Stimulated activated naive B cell treated with anti-CD40 and anti-IgM and Interleukin-4, amounts not matched to agents 10 μg/mL and 1 μg/mL and 100 μg/mL, for 72 hours (primary cell): ENCODE data around the gene MYT1.
"Not testable (repeated sequence)": the region's sequence is repeated elsewhere in the genome, so short reads cannot be mapped to it uniquely, and the experiment has no call there.

Experiments used
- ATAC-seq, 2 donors: fragments of 150-1000 bp; cut with Tn5 transposase; replicated peaks; 2 replicates each; pipeline ENCODE4 v1.10.0; 2021; ENCODE audit warnings: moderate library complexity in 1 of 2
- DNase-seq: peaks from one replicate; pipeline ENCODE4 v3.0.0; 2021
- H3K27ac Mint-ChIP-seq: one replicate; pipeline ENCODE4 v1.8.0; 2022; ENCODE audit warnings: mild to moderate bottlenecking, mixed read lengths
- H3K27me3 Mint-ChIP-seq, 2 donors: one replicate each; pipeline ENCODE4 v1.8.0; 2022; ENCODE audit warnings: mixed read lengths in 2 of 2
- H3K36me3 Mint-ChIP-seq, 2 donors: one replicate each; pipeline ENCODE4 v1.8.0; 2022; ENCODE audit warnings: mixed read lengths in 2 of 2, mild to moderate bottlenecking in 1 of 2
- H3K4me1 Mint-ChIP-seq, 2 donors: one replicate each; pipeline ENCODE4 v1.8.0; 2022; ENCODE audit warnings: mixed read lengths in 2 of 2, mild to moderate bottlenecking in 1 of 2
- H3K4me3 Mint-ChIP-seq, 2 donors: one replicate each; pipeline ENCODE4 v1.8.0; 2022; ENCODE audit warnings: mild to moderate bottlenecking in 2 of 2, mixed read lengths in 2 of 2, moderate library complexity in 1 of 2
- H3K9me3 Mint-ChIP-seq, 2 donors: one replicate each; pipeline ENCODE4 v1.8.0; 2022; ENCODE audit warnings: mixed read lengths in 2 of 2, mild to moderate bottlenecking in 1 of 2

MYT1 gene

DNA sequence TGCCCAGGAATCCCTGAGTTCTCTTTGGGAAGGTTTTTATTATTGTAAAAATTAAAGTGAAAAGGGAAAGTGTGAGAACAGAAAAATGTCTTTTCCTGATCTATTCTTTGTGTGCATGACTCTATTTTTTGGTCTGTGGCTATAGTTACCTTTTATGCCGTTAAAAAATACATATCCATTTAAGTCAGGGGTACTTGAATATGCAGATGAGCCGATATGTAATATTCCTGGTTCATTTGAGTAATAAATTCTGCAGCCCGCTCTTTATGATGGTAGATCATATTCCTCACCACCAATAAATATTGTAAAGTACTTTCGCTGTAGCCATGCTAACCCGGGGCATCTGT is 503 bp upstream of the MYT1 start:
- peaks cover 83 to 95% of the 10 kb centered on the region in 2 donors for H3K27me3 Mint-ChIP-seq
- no peaks in the 10 kb centered on the region for H3K36me3 Mint-ChIP-seq
- DNase-seq = no peak
- H3K4me3 Mint-ChIP-seq = no peak overlapping the region
- no peak for ATAC-seq
- peaks cover 3 to 9% of the 10 kb centered on the region in 2 donors for H3K4me1 Mint-ChIP-seq
- no peak overlapping the region for H3K27ac Mint-ChIP-seq
- H3K9me3 Mint-ChIP-seq = no peaks in the 10 kb centered on the region

DNA sequence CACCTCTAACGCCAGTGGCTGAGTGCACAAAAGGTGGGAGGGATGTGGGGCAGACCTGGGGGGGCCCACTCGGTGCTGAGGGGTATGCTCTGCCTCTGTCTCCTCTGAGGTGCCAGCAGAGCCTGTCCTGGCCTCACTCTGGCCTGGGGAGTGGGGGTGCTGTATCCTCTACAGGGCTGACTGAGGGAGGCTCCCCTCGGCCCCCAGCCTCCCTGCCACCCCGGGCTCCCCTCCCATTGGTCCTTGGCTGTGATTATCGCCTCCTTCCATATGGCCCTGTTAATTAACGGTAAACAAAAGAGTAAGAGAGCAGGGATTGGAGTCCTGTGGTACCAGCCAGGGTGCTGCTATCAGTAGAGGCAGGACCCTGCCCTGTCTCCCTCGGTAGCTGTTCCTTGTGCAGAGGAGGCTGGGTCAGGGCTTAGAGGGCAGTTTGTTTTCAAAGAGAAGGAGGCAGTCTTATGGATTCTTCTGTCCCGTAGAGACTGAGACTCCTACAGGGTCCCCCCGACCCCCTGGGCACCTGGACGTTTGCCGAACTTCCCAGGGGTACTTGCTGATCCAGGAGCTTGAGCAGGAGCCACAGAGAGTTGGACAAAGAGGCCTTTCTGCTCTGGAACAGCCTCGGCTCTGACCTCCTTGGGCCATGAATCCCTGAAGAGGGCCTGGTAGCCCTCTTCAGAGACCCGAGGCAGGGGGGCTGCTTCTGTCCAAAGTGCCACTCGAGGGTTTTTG is 1.8 kb downstream of the MYT1 start:
- peaks cover 5 to 9% of the 10 kb centered on the region in 2 donors for H3K4me1 Mint-ChIP-seq
- no peak overlapping the region for H3K27ac Mint-ChIP-seq
- no peaks in the 10 kb centered on the region for H3K9me3 Mint-ChIP-seq
- H3K27me3 Mint-ChIP-seq = peaks cover 68 to 73% of the 10 kb centered on the region in 2 donors
- no peak for DNase-seq
- no peaks in the 10 kb centered on the region for H3K36me3 Mint-ChIP-seq
- H3K4me3 Mint-ChIP-seq = no peak overlapping the region
- no peak for ATAC-seq

DNA sequence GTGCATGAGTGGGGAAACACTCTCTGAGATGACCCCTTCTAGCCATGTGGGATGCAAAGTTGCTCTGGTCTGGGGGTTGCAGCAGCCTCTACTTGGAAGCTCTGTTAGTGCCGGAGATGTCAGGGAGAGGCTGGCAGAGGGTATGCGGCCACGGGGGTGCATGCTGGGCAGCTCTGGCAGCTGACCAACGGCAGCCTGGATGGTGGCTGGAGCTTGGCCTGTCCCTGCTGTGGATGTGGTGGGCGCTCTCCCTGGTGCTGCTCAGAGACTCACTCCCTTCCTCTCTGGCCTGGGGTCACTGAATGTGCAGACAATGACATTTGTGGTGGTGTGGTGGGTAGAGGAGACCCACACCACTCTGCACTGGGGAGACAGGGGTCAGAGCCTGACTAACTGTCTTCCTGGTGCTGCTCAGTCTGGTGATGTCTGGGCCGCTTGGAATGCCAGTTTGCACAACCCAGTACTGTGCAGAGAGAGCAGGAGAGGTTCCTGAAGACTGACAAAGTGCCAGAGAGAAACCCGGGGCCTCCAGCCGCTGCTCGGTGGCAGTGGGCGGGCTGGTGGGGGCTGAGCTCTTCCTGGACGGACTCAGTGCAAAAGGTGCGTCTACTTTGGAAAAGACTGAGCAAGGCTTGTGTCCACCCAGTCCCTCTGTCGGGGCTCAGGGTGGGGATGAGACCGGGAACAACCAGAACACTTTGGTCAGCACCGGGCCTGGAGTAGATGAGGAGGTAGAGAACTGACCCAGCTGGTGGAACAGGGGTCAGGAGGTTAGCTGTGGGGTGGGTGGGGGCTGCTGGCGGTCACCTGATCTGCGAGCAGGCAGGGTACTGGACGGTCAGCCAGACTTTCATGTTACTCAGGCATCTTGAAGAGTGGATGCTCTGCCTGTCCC is 2.7 kb downstream of the MYT1 start:
- DNase-seq (no peak), ATAC-seq (no peak)
- Mint-ChIP-seq H3K27ac (no peak overlapping the region), H3K4me3 (no peak overlapping the region), H3K27me3 (peaks cover 59 to 63% of the 10 kb centered on the region in 2 donors), H3K4me1 (peaks cover 3 to 6% of the 10 kb centered on the region in 2 donors), H3K9me3 (no peaks in the 10 kb centered on the region), H3K36me3 (no peaks in the 10 kb centered on the region)

DNA sequence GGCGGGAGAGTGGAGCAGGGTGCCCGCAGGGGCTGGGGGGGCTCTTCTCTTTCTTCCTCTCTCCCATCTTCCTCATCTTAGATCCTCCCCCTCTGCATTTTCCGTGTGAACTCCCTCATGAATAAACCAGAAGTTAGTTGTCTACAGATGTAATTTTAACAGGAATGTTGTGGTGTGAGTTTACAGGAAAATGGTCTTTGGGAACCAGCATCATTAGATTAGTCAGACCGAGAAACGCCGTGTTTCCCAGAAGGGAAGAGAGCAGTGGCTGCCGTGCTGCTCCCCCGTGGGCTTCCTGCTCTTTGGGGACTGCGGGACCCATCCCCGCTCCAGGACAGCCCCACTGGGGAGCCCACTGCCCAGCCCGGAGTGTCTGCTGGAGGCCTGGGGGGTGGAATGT is 3.4 kb downstream of the MYT1 start:
- Mint-ChIP-seq H3K36me3 (no peaks in the 10 kb centered on the region), H3K4me1 (peaks cover 0 to 3% of the 10 kb centered on the region in 2 donors), H3K27me3 (peaks cover 56% of the 10 kb centered on the region in 2 donors), H3K9me3 (no peaks in the 10 kb centered on the region), H3K4me3 (no peak overlapping the region), H3K27ac (no peak overlapping the region)
- no peak for ATAC-seq
- no peak for DNase-seq

DNA sequence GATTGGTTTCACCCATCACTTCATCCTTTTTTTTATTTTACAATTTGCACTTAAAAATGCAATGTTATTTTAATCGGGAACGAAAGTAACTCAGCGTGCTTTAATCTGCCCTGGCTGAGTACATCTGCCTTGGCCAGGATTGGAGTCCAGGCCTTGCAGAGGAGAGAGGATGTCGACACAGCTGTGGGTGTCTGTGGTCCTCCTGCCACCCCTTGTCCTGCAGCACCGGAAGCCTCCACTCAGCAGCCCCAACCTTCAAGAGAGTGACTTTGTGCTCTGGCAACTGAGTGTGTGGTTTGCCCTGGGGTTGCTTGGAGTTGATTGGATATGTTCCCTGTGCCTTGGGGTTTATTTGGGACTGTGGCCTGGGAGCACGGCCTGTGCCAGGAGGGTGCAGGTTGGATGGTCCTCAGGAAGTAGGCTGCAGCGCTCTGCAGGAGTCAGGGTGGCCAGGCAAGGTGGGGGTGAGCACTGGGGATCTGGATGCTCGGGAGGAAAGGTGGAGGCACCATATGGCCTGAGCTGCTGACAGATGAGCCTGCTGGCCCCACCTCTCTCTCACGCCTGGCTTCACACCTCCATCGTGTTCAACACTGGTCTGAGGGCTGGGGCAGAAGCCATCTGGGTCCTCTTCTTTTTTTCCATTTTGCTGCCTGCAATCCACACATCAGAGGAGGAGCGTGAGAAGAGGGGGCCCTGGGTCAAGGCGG is 4.3 kb downstream of the MYT1 start:
- ATAC-seq (no peak), DNase-seq (no peak)
- Mint-ChIP-seq H3K27ac (no peak overlapping the region), H3K4me3 (no peak overlapping the region), H3K4me1 (peaks cover 0 to 3% of the 10 kb centered on the region in 2 donors), H3K27me3 (peaks cover 59% of the 10 kb centered on the region in 2 donors), H3K36me3 (no peaks in the 10 kb centered on the region), H3K9me3 (no peaks in the 10 kb centered on the region)

DNA sequence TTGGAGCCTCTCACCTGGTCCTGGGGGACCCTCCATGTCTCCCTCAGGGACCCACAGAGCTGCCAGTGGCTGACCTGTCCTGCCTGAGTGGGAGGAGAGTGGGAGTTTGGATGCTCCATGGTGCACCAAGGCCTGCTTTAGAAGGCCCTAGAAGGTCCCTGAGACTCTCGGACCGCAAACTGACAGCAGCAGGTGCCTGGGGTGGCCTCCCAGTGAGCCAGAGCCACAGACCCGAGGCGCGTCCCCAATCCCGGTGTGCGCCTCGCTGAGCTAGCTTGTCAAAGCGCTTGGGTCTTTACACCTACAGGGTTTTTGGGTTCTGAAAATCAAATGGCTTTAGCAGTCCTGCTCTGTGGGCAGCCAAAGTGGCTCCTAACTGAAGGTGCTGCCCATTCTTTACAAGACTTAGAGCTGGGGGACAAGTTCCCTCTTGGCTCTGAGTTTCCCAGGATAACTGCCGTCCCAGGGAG is 4.9 kb downstream of the MYT1 start:
- H3K9me3 Mint-ChIP-seq = no peaks in the 10 kb centered on the region
- no peak for DNase-seq
- H3K36me3 Mint-ChIP-seq = no peaks in the 10 kb centered on the region
- no peak overlapping the region for H3K4me3 Mint-ChIP-seq
- ATAC-seq = no peak
- H3K27me3 Mint-ChIP-seq = peaks cover 55% of the 10 kb centered on the region in 2 donors
- H3K27ac Mint-ChIP-seq = no peak overlapping the region
- peaks cover 0 to 3% of the 10 kb centered on the region in 2 donors for H3K4me1 Mint-ChIP-seq

DNA sequence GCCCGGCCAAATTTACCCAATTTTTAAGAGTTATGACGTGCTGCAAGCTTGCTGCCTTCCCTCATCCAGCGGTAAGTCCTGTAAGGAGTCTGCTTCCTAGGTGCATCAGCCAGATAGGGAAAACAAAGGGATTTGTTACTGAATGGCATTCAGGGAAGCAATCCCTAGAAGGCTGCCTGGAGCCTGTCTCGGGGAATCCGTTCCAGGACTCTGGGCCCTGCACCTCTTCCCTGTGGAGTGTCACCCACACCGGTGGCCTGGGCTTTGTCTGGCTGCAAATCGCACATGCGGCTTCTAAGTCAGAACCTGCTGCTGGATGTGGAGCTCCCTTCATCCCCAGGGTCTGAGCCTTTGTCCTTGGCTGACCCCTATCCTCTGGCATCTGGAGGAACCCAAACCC is 7.0 kb downstream of the MYT1 start:
- Mint-ChIP-seq H3K9me3 (no peaks in the 10 kb centered on the region), H3K27ac (no peak overlapping the region), H3K36me3 (no peaks in the 10 kb centered on the region), H3K27me3 (peaks cover 36 to 43% of the 10 kb centered on the region in 2 donors), H3K4me3 (no peak overlapping the region), H3K4me1 (peaks cover 0 to 3% of the 10 kb centered on the region in 2 donors)
- no peak for ATAC-seq
- no peak for DNase-seq

DNA sequence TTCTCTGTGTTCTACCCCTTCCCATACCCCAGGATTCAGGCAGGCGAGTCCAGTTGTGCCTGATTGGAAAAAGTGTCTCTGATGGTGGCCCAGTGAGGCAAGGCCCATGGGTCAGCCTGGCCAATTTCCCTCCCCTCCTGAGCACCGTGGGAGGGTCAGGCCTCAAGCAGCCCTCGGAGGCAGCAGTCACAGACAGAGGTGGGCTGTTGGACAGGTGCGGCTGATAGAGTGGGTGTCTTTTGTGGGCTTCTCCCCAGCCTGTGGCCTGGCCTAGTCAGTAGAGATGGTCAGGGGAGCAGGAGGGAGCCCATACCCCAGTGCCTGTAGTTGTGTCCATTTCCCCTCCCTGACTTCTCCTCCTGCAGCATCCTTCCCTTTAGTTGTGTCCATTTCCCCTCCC is 8.9 kb downstream of the MYT1 start:
- no peaks in the 10 kb centered on the region for H3K9me3 Mint-ChIP-seq
- no peak for ATAC-seq
- H3K4me1 Mint-ChIP-seq = peaks cover 5% of the 10 kb centered on the region in 2 donors
- H3K4me3 Mint-ChIP-seq = no peak overlapping the region
- peaks cover 29 to 32% of the 10 kb centered on the region in 2 donors for H3K27me3 Mint-ChIP-seq
- no peak for DNase-seq
- no peaks in the 10 kb centered on the region for H3K36me3 Mint-ChIP-seq
- no peak overlapping the region for H3K27ac Mint-ChIP-seq

DNA sequence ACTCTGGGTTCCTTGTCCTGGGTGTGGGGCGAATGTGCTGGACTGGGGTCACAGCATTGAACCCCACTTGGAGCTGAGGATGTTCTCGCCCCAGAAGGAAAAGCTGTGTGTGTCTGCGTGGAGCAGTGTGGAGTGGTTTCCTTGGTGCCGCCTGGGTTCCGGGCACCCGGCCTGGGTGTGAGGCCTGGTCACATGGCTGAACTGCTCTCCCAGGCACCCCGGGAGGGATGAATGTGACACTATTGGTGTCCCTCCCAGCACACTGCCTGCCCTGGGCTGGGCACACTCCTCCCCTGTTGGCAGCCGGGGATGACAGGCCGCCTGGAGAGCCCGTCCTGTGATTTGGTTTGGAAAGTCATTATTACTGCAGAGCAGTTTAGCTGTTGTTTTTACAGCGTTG is 12.3 kb downstream of the MYT1 start:
- H3K27me3 Mint-ChIP-seq = peaks cover 24 to 29% of the 10 kb centered on the region in 2 donors
- no peak overlapping the region for H3K27ac Mint-ChIP-seq
- H3K4me1 Mint-ChIP-seq = peaks cover 2 to 5% of the 10 kb centered on the region in 2 donors
- peaks cover 0 to 1% of the 10 kb centered on the region in 2 donors for H3K9me3 Mint-ChIP-seq
- no peak overlapping the region for H3K4me3 Mint-ChIP-seq
- no peaks in the 10 kb centered on the region for H3K36me3 Mint-ChIP-seq
- DNase-seq (no peak), ATAC-seq (no peak)

DNA sequence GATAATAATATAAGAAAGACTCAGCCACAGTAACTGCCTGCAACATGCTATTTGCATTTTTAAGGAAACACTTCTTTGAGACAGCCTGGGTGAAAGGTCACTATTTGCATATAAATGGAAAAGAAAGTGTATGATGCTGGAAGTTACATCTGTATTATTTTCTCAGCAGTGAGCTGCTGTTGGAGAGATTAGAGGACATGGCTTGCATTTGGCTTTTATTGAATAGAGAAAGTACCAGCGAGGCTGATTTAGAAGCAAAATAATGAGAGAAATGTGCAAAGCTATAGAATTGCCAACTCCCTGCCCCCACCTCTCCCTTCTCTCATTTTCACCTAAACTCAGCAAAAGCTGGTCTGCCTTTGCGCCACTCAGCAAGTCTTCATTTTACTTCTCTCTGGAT is 12.7 kb downstream of the MYT1 start:
- Mint-ChIP-seq H3K4me1 (peaks cover 2 to 5% of the 10 kb centered on the region in 2 donors), H3K9me3 (peaks cover 0 to 1% of the 10 kb centered on the region in 2 donors), H3K36me3 (no peaks in the 10 kb centered on the region), H3K27me3 (peaks cover 24 to 31% of the 10 kb centered on the region in 2 donors), H3K27ac (no peak overlapping the region), H3K4me3 (no peak overlapping the region)
- ATAC-seq (no peak), DNase-seq (no peak)

DNA sequence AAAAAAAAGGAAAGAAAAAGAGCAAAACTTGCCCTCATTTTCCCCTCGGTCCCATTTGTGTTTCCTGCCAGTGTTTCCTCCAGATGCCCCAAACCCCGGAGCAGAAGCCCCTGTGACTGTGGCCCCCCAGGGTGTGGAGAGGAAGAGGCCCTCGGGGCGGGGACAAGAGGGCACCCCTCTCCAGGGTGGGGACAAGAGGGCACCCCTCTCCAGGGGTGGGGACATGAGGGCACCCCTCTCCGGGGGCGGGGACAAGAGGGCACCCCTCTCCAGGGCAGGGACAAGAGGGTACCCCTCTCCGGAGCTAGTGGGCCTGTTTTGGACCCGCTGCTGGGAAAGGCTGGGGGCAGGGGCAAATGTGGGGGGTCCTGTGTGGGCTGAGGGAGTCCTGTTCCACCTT is 13.1 kb downstream of the MYT1 start:
- ATAC-seq (no peak), DNase-seq (no peak)
- H3K4me3 Mint-ChIP-seq = no peak overlapping the region
- H3K27ac Mint-ChIP-seq = no peak overlapping the region
- H3K4me1 Mint-ChIP-seq = peaks cover 2 to 5% of the 10 kb centered on the region in 2 donors
- H3K9me3 Mint-ChIP-seq = peaks cover 0 to 1% of the 10 kb centered on the region in 2 donors
- no peaks in the 10 kb centered on the region for H3K36me3 Mint-ChIP-seq
- H3K27me3 Mint-ChIP-seq = peaks cover 24 to 31% of the 10 kb centered on the region in 2 donors

DNA sequence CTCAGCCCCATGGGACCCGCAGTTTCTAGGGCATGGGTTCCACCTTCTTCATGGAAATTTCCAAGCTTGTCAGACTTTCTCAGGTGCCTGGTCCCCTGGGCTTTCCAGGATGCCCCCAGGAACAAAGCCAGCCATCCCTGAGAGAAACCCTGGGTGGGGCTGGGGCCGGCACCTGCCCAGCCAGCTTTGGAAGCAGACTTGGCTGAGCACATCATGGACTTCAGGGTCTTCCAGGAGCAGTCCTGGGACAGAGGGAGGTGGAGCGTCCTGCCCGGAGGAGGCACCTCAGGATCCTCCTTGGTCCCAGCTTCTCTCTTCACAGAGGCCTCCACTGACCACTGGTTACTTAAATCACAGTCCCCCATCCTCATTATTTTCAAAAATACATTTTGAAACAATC is 13.5 kb downstream of the MYT1 start:
- H3K9me3 Mint-ChIP-seq = peaks cover 0 to 1% of the 10 kb centered on the region in 2 donors
- H3K4me3 Mint-ChIP-seq = no peak overlapping the region
- no peaks in the 10 kb centered on the region for H3K36me3 Mint-ChIP-seq
- DNase-seq (no peak), ATAC-seq (no peak)
- peak overlapping the region; percentile 47 for H3K27ac Mint-ChIP-seq
- H3K27me3 Mint-ChIP-seq = peaks cover 26 to 31% of the 10 kb centered on the region in 2 donors
- H3K4me1 Mint-ChIP-seq = peaks cover 2 to 5% of the 10 kb centered on the region in 2 donors

DNA sequence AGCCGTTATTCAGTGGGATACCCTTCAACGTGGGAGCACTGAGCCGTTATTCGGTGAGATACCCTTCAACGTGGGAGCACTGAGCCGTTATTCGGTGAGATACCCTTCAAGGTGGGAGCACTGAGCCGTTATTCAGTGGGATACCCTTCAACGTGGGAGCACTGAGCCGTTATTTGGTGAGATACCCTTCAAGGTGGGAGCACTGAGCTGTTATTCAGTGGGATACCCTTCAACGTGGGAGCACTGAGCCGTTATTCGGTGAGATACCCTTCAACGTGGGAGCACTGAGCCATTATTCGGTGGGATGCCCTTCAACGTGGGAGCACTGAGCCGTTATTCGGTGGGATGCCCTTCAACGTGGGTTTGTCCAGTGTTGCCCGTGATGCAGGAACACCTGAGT is 14.7 kb downstream of the MYT1 start:
- not testable (repeated sequence) for H3K27ac Mint-ChIP-seq, H3K36me3 Mint-ChIP-seq, H3K4me3 Mint-ChIP-seq, ATAC-seq, H3K9me3 Mint-ChIP-seq, DNase-seq, H3K4me1 Mint-ChIP-seq
- peaks cover 21% of the 10 kb centered on the region in 2 donors for H3K27me3 Mint-ChIP-seq

DNA sequence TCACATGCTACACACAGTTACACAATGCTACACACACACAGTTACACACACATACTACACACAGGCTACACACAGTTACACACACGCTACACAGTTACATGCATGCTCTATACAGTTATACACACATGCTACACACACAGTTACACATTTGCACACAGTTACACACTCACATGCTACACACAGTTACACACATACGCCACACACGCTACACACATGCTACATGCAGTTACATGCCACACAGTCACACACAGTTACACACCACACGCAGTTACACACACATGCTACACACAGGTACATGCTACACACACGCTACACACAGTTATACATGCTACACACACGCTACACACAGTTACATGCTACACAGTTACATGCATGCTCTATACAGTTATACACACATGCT is 15.6 kb downstream of the MYT1 start:
- H3K27me3 Mint-ChIP-seq = peaks cover 21% of the 10 kb centered on the region in 2 donors

More for the DNA sequence above, 15.6 kb downstream of the MYT1 start:
- H3K27ac Mint-ChIP-seq = no peak overlapping the region
- H3K9me3 Mint-ChIP-seq = peaks cover 0 to 1% of the 10 kb centered on the region in 2 donors
- H3K4me3 Mint-ChIP-seq = no peak overlapping the region
- H3K36me3 Mint-ChIP-seq = no peaks in the 10 kb centered on the region
- ATAC-seq = no peak
- H3K4me1 Mint-ChIP-seq = peaks cover 2 to 5% of the 10 kb centered on the region in 2 donors
- DNase-seq = no peak
